Measurements from ENCODE around the gene DACT2. TPM values are rescaled to one million over a fixed set of nuclear protein-coding genes. Genes with fewer than 3 reads are reported as not detected.

DACT2 gene
- total and polyA plus RNA-seq, 2 donors (not counting 1 experiment from before 2014, with no cell fraction given): not detected

DNA sequence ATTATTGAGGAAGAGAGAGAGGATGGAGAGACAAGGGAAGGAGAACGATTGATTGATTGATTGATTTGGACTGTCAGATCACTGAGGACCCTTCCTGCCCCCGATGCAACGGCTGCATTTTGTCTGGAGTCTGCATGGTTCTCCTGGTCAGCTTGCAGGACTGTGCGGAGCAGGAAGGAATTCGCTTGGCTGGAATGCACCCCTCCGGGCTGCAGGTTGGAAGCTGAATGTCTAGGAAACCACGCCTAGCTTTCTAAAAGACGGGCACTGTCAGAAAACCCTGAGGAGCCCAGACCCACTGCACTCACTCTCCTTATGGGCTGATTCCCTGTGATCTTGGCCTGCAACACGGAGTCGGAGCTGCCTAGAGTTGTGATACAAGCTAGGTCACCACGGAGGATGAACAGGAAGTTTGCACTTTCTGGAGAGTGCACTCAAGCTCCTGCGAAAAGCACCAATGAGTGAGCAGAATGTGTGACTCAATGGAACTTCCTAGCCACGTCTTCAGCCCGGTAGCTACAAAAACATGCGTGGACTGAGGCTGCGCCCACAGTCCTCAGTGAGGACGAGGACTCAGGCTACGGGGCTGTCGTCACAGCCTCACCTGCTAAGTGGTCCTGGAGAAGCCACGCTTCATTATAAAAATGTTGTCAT lies 14.4 kb downstream of the DACT2 start:
- Histone ChIP-seq H3K27ac (ENCODE audit: insufficient read depth, low read length) (no peak overlapping the region), H2AFZ (ENCODE audit: low read length) (no peak overlapping the region), H3K27me3 (ENCODE audit: control insufficient read depth, insufficient read depth, low read length) (no peaks in the 10 kb centered on the region), H3K4me1 (ENCODE audit: control insufficient read depth, extremely low read depth, insufficient read depth, low read length) (no peaks in the 10 kb centered on the region), H3K9me3 (ENCODE audit: control insufficient read depth, insufficient read depth, low read depth, low read length) (no peaks in the 10 kb centered on the region), H4K20me1 (ENCODE audit: control insufficient read depth, extremely low read depth, insufficient read depth, low read length) (no peaks in the 10 kb centered on the region), H3K4me3 (replicated peaks in 1 of 4; ENCODE audit: control extremely low read depth in 1 of 4, insufficient read depth in 1 of 4, low read depth in 3 of 4, low read length in 4 of 4) (no peak overlapping the region), H3K36me3 (ENCODE audit: control insufficient read depth, insufficient read depth, low read length) (no peaks in the 10 kb centered on the region), H3K79me2 (ENCODE audit: control insufficient read depth, insufficient read depth, low read length) (no peaks in the 10 kb centered on the region), H3K9ac (ENCODE audit: insufficient read depth, low read length) (no peak overlapping the region), H3K4me2 (ENCODE audit: extremely low read depth, insufficient read depth, low read length) (no peak overlapping the region)
- TF ChIP-seq, protein P1, sequence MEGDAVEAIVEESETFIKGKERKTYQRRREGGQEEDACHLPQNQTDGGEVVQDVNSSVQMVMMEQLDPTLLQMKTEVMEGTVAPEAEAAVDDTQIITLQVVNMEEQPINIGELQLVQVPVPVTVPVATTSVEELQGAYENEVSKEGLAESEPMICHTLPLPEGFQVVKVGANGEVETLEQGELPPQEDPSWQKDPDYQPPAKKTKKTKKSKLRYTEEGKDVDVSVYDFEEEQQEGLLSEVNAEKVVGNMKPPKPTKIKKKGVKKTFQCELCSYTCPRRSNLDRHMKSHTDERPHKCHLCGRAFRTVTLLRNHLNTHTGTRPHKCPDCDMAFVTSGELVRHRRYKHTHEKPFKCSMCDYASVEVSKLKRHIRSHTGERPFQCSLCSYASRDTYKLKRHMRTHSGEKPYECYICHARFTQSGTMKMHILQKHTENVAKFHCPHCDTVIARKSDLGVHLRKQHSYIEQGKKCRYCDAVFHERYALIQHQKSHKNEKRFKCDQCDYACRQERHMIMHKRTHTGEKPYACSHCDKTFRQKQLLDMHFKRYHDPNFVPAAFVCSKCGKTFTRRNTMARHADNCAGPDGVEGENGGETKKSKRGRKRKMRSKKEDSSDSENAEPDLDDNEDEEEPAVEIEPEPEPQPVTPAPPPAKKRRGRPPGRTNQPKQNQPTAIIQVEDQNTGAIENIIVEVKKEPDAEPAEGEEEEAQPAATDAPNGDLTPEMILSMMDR (conservative IDR thresholded peaks at IDR 0.05 in 1 of 2, IDR thresholded peaks at IDR 0.05 in 1 of 2; ENCODE audit: low read depth in 1 of 2, low read length in 2 of 2): no peak
- no peak for DNase-seq (ENCODE audit: low read depth in 2 of 2)

DNA sequence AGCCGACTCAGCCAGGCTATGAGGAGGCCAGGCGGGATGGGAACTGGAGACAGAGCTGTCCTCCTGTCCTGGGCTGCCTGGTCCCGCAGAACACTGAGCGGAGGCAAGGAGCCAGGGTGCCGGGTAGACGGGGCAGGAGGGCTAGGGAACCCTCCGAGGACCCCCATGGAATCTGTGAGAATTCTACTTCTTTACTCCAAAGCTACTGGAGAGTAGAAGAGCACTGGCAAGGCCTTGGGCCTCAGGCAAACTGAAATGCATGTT lies 14.9 kb downstream of the DACT2 start:
- H3K36me3 ChIP-seq (ENCODE audit: control insufficient read depth, insufficient read depth, low read length): no peaks in the 10 kb centered on the region

GRCh38 chr6:168303982-168304751 lies 15.4 kb downstream of the DACT2 start:
- Histone ChIP-seq H3K4me1 (ENCODE audit: control insufficient read depth, extremely low read depth, insufficient read depth, low read length) (no peaks in the 10 kb centered on the region), H2AFZ (ENCODE audit: low read length) (no peak overlapping the region), H3K9ac (ENCODE audit: insufficient read depth, low read length) (no peak overlapping the region), H3K9me3 (ENCODE audit: control insufficient read depth, insufficient read depth, low read depth, low read length) (no peaks in the 10 kb centered on the region), H3K27ac (ENCODE audit: insufficient read depth, low read length) (no peak overlapping the region), H3K79me2 (ENCODE audit: control insufficient read depth, insufficient read depth, low read length) (no peaks in the 10 kb centered on the region), H3K4me3 (replicated peaks in 1 of 4; ENCODE audit: control extremely low read depth in 1 of 4, insufficient read depth in 1 of 4, low read depth in 3 of 4, low read length in 4 of 4) (no peak overlapping the region), H3K36me3 (ENCODE audit: control insufficient read depth, insufficient read depth, low read length) (no peaks in the 10 kb centered on the region), H3K27me3 (ENCODE audit: control insufficient read depth, insufficient read depth, low read length) (no peaks in the 10 kb centered on the region), H3K4me2 (ENCODE audit: extremely low read depth, insufficient read depth, low read length) (no peak overlapping the region), H4K20me1 (ENCODE audit: control insufficient read depth, extremely low read depth, insufficient read depth, low read length) (no peaks in the 10 kb centered on the region)
- DNase-seq (ENCODE audit: low read depth in 2 of 2): no peak
- TF ChIP-seq EZH2 (IDR thresholded peaks at IDR 0.05; ENCODE audit: low read length, missing control alignments): no peak
- TF ChIP-seq, protein P1 (conservative IDR thresholded peaks at IDR 0.05 in 1 of 2, IDR thresholded peaks at IDR 0.05 in 1 of 2; ENCODE audit: low read depth in 1 of 2, low read length in 2 of 2): no peak

More for the DNA sequence above, 14.9 kb downstream of the DACT2 start:
- no peaks in the 10 kb centered on the region for H4K20me1 ChIP-seq (ENCODE audit: control insufficient read depth, extremely low read depth, insufficient read depth, low read length)
- H3K79me2 ChIP-seq (ENCODE audit: control insufficient read depth, insufficient read depth, low read length): no peaks in the 10 kb centered on the region
- no peak overlapping the region for H3K9ac ChIP-seq (ENCODE audit: insufficient read depth, low read length)
- DNase-seq (ENCODE audit: low read depth in 2 of 2): no peak
- no peaks in the 10 kb centered on the region for H3K9me3 ChIP-seq (ENCODE audit: control insufficient read depth, insufficient read depth, low read depth, low read length)
- no peak overlapping the region for H3K4me3 ChIP-seq (replicated peaks in 1 of 4; ENCODE audit: control extremely low read depth in 1 of 4, insufficient read depth in 1 of 4, low read depth in 3 of 4, low read length in 4 of 4)
- H2AFZ ChIP-seq (ENCODE audit: low read length): no peak overlapping the region
- TF ChIP-seq, protein P1 (conservative IDR thresholded peaks at IDR 0.05 in 1 of 2, IDR thresholded peaks at IDR 0.05 in 1 of 2; ENCODE audit: low read depth in 1 of 2, low read length in 2 of 2): no peak
- TF ChIP-seq EZH2 (IDR thresholded peaks at IDR 0.05; ENCODE audit: low read length, missing control alignments): no peak
- H3K4me2 ChIP-seq (ENCODE audit: extremely low read depth, insufficient read depth, low read length): no peak overlapping the region
- no peak overlapping the region for H3K27ac ChIP-seq (ENCODE audit: insufficient read depth, low read length)
- no peaks in the 10 kb centered on the region for H3K27me3 ChIP-seq (ENCODE audit: control insufficient read depth, insufficient read depth, low read length)
- no peaks in the 10 kb centered on the region for H3K4me1 ChIP-seq (ENCODE audit: control insufficient read depth, extremely low read depth, insufficient read depth, low read length)
